Germinal center (tissue), 1 donor: ENCODE data around the gene ADPRS.

Source experiments
- DNase-seq: peaks from one replicate; pipeline ENCODE4 v3.0.0; 2012; ENCODE audit warnings: mixed read lengths, low spot score

Gene ADPRS

GRCh38 chr1:36088577-36089392, at the start of gene ADPRS:
TSS of gene ADPRS (plus strand) at chr1:36088892. CDS start at chr1:36088905, 13 bp downstream.
- peak; percentile 90 for DNase-seq

GRCh38 chr1:36040238-36040637, 48.5 kb upstream of the ADPRS start:
- no peak for DNase-seq

GRCh38 chr1:36051821-36052220, 36.9 kb upstream of the ADPRS start:
- DNase-seq: no peak

GRCh38 chr1:36053978-36054377, 34.7 kb upstream of the ADPRS start:
- no peak for DNase-seq

- DNase-seq: no peak
These were observed 33.0 kb upstream of the ADPRS start for GRCh38 chr1:36055706-36056105.

GRCh38 chr1:36062315-36062714, 26.4 kb upstream of the ADPRS start:
- DNase-seq: no peak

- no peak for DNase-seq
These were observed 20.8 kb upstream of the ADPRS start for GRCh38 chr1:36067871-36068270.

GRCh38 chr1:36068866-36069265, 19.8 kb upstream of the ADPRS start:
- no peak for DNase-seq

- DNase-seq: no peak
These were observed 18.3 kb upstream of the ADPRS start for GRCh38 chr1:36070349-36070748.

GRCh38 chr1:36076979-36077573, 11.6 kb upstream of the ADPRS start:
- DNase-seq: no peak

GRCh38 chr1:36080236-36080635, 8.5 kb upstream of the ADPRS start:
- no peak for DNase-seq

GRCh38 chr1:36080801-36081200, 7.9 kb upstream of the ADPRS start:
- DNase-seq: no peak

- DNase-seq: no peak
These were observed 6.7 kb upstream of the ADPRS start for GRCh38 chr1:36081926-36082485.

GRCh38 chr1:36083219-36083618, 5.5 kb upstream of the ADPRS start:
- no peak for DNase-seq

- peak; percentile 34 for DNase-seq
These were observed 4.8 kb upstream of the ADPRS start, which contains the start of gene TEKT2 for GRCh38 chr1:36083635-36084496. TSS of gene TEKT2 (plus strand) at chr1:36084094. CDS start at chr1:36084922, 828 bp downstream.

GRCh38 chr1:36084497-36085115, 4.1 kb upstream of the ADPRS start:
- DNase-seq: no peak

- no peak for DNase-seq
These were observed 3.6 kb upstream of the ADPRS start for GRCh38 chr1:36085126-36085525.

- DNase-seq: no peak
These were observed 2.8 kb upstream of the ADPRS start for GRCh38 chr1:36085686-36086526.

GRCh38 chr1:36086529-36087232, 2.0 kb upstream of the ADPRS start:
- no peak for DNase-seq
